SJSA1 (cell line): Measurements from ENCODE around the gene BTBD9. TPM values are rescaled to one million over a fixed set of nuclear protein-coding genes. Genes with fewer than 3 reads are reported as not detected.
"Not testable (repeated sequence)": the region's sequence is repeated elsewhere in the genome, so short reads cannot be mapped to it uniquely, and the experiment has no call there.

ENCODE experiments used
- DNase-seq, 2 experiments: peaks; one replicate each; pipeline ENCODE4 v3.0.0-alpha.2; 2015 to 2020; ENCODE audit warnings: low spot score in 2 of 2, low read depth in 1 of 2
- H3K27ac ChIP-seq: fragments of 250-450 bp; sonication (Bioruptor Pico); 2 replicates; pipeline ENCODE4 v1.5.1; 2020; ENCODE audit warnings: mild to moderate bottlenecking, moderate library complexity
- H3K27me3 ChIP-seq: fragments of 250-450 bp; sonication (Bioruptor Pico); replicated peaks from 2 replicates; pipeline ENCODE4 v1.5.1; 2020; ENCODE audit warnings: mild to moderate bottlenecking, moderate library complexity
- H3K36me3 ChIP-seq: fragments of 250-450 bp; sonication (Bioruptor Pico); 2 replicates; pipeline ENCODE4 v1.5.1; 2020; ENCODE audit warnings: mild to moderate bottlenecking
- H3K4me1 ChIP-seq: fragments of 250-450 bp; sonication (Bioruptor Pico); replicated peaks from 2 replicates; pipeline ENCODE4 v1.6.1; 2021; ENCODE audit warnings: mild to moderate bottlenecking
- H3K4me3 ChIP-seq: fragments of 250-450 bp; sonication (Bioruptor Pico); 2 replicates; pipeline ENCODE4 v1.5.1; 2020; ENCODE audit warnings: mild to moderate bottlenecking
- H3K9me3 ChIP-seq: fragments of 250-450 bp; sonication (Bioruptor Pico); replicated peaks from 2 replicates; pipeline ENCODE4 v1.5.1; 2020; ENCODE audit warnings: mild to moderate bottlenecking
- total RNA-seq: library from RNA; depleted of rRNA; stranded (reverse); fragments of >200 nt; shearing (Covaris generic); gene quantifications from 2 replicates; pipeline ENCODE4 v1.2.3, GENCODE V29; 2014

BTBD9 gene
- total RNA-seq, 1 experiment from 2014 or later, result 8.5 TPM

GRCh38 chr6:38445336-38445735 lies 194.4 kb downstream of the BTBD9 start:
- H3K4me3 ChIP-seq, result no peak overlapping the region
- H3K4me1 ChIP-seq, result no peaks in the 10 kb centered on the region
- no peak overlapping the region for H3K27ac ChIP-seq
- no peaks in the 10 kb centered on the region for H3K9me3 ChIP-seq
- H3K27me3 ChIP-seq, result no peaks in the 10 kb centered on the region
- DNase-seq, result no peak
- no peaks in the 10 kb centered on the region for H3K36me3 ChIP-seq

GRCh38 chr6:38443352-38444144 lies 196.2 kb downstream of the BTBD9 start:
- Histone ChIP-seq H3K4me3 (no peak overlapping the region), H3K4me1 (no peaks in the 10 kb centered on the region), H3K27ac (no peak overlapping the region), H3K36me3 (no peaks in the 10 kb centered on the region), H3K27me3 (no peaks in the 10 kb centered on the region), H3K9me3 (no peaks in the 10 kb centered on the region)
- no peak for DNase-seq

- peaks cover 9% of the 10 kb centered on the region for H3K4me1 ChIP-seq
- DNase-seq, result no peak
- no peaks in the 10 kb centered on the region for H3K36me3 ChIP-seq
- H3K27ac ChIP-seq, result no peak overlapping the region
- no peaks in the 10 kb centered on the region for H3K9me3 ChIP-seq
- no peak overlapping the region for H3K4me3 ChIP-seq
- H3K27me3 ChIP-seq, result no peaks in the 10 kb centered on the region
Measured at GRCh38 chr6:38438097-38438496, 201.6 kb downstream of the BTBD9 start.

GRCh38 chr6:38436726-38437465 lies 202.8 kb downstream of the BTBD9 start:
- peak in 1 of 2 experiments; percentile 34 for DNase-seq
- Histone ChIP-seq H3K27me3 (no peaks in the 10 kb centered on the region), H3K4me3 (no peak overlapping the region), H3K27ac (no peak overlapping the region), H3K36me3 (no peaks in the 10 kb centered on the region), H3K9me3 (no peaks in the 10 kb centered on the region), H3K4me1 (peaks cover 9% of the 10 kb centered on the region)

- no peak overlapping the region for H3K4me3 ChIP-seq
Measured at GRCh38 chr6:38435330-38435729, 204.4 kb downstream of the BTBD9 start.

GRCh38 chr6:38434051-38434450 lies 205.7 kb downstream of the BTBD9 start:
- DNase-seq, result no peak
- Histone ChIP-seq H3K27ac (no peak overlapping the region), H3K36me3 (no peaks in the 10 kb centered on the region), H3K4me1 (peaks cover 9% of the 10 kb centered on the region), H3K27me3 (no peaks in the 10 kb centered on the region), H3K4me3 (no peak overlapping the region), H3K9me3 (no peaks in the 10 kb centered on the region)

More at GRCh38 chr6:38435330-38435729, 204.4 kb downstream of the BTBD9 start:
- Histone ChIP-seq H3K27me3 (no peaks in the 10 kb centered on the region), H3K36me3 (no peaks in the 10 kb centered on the region), H3K9me3 (no peaks in the 10 kb centered on the region), H3K4me1 (peaks cover 9% of the 10 kb centered on the region), H3K27ac (no peak overlapping the region)
- DNase-seq, result no peak

GRCh38 chr6:38432479-38432878 lies 207.2 kb downstream of the BTBD9 start:
- Histone ChIP-seq H3K9me3 (no peaks in the 10 kb centered on the region), H3K36me3 (no peaks in the 10 kb centered on the region), H3K4me1 (peaks cover 9% of the 10 kb centered on the region), H3K27me3 (no peaks in the 10 kb centered on the region), H3K4me3 (no peak overlapping the region), H3K27ac (no peak overlapping the region)
- no peak for DNase-seq

- no peaks in the 10 kb centered on the region for H3K36me3 ChIP-seq
Measured at GRCh38 chr6:38432079-38432478, 207.7 kb downstream of the BTBD9 start.

GRCh38 chr6:38429546-38429945 lies 210.2 kb downstream of the BTBD9 start:
- no peaks in the 10 kb centered on the region for H3K36me3 ChIP-seq
- no peak overlapping the region for H3K27ac ChIP-seq
- no peaks in the 10 kb centered on the region for H3K9me3 ChIP-seq
- no peaks in the 10 kb centered on the region for H3K4me1 ChIP-seq
- no peak for DNase-seq
- no peak overlapping the region for H3K4me3 ChIP-seq
- no peaks in the 10 kb centered on the region for H3K27me3 ChIP-seq

More at GRCh38 chr6:38432079-38432478, 207.7 kb downstream of the BTBD9 start:
- no peak overlapping the region for H3K27ac ChIP-seq
- H3K27me3 ChIP-seq, result no peaks in the 10 kb centered on the region
- DNase-seq, result no peak
- peaks cover 8% of the 10 kb centered on the region for H3K4me1 ChIP-seq
- no peaks in the 10 kb centered on the region for H3K9me3 ChIP-seq
- no peak overlapping the region for H3K4me3 ChIP-seq

- H3K4me1 ChIP-seq, result no peaks in the 10 kb centered on the region
- no peak overlapping the region for H3K27ac ChIP-seq
- H3K27me3 ChIP-seq, result no peaks in the 10 kb centered on the region
- no peaks in the 10 kb centered on the region for H3K36me3 ChIP-seq
- H3K4me3 ChIP-seq, result no peak overlapping the region
- DNase-seq, result no peak
- no peaks in the 10 kb centered on the region for H3K9me3 ChIP-seq
Measured at GRCh38 chr6:38427492-38428210, 212.1 kb downstream of the BTBD9 start.

- H3K9me3 ChIP-seq, H3K4me1 ChIP-seq, H3K4me3 ChIP-seq, H3K36me3 ChIP-seq, DNase-seq, H3K27me3 ChIP-seq, H3K27ac ChIP-seq: not testable (repeated sequence)
Measured at GRCh38 chr6:38425788-38426488, 213.8 kb downstream of the BTBD9 start.

- Histone ChIP-seq H3K27ac (no peak overlapping the region), H3K4me3 (no peak overlapping the region), H3K4me1 (no peaks in the 10 kb centered on the region), H3K27me3 (no peaks in the 10 kb centered on the region), H3K9me3 (no peaks in the 10 kb centered on the region), H3K36me3 (no peaks in the 10 kb centered on the region)
- DNase-seq, result no peak
Measured at GRCh38 chr6:38423746-38424145, 216.0 kb downstream of the BTBD9 start.

GRCh38 chr6:38420207-38420606 lies 219.5 kb downstream of the BTBD9 start:
- Histone ChIP-seq H3K4me1 (no peaks in the 10 kb centered on the region), H3K36me3 (no peaks in the 10 kb centered on the region), H3K27ac (no peak overlapping the region), H3K4me3 (no peak overlapping the region), H3K27me3 (no peaks in the 10 kb centered on the region), H3K9me3 (no peaks in the 10 kb centered on the region)
- no peak for DNase-seq
